Spleen (tissue), 11 donors: ENCODE results near the gene SPATA32. TPM values are rescaled to one million over a fixed set of nuclear protein-coding genes. Genes with fewer than 3 reads are reported as not detected.

ENCODE experiments used
- DNase-seq: peaks from one replicate; pipeline ENCODE4 v3.0.0-alpha.2; 2020
- H3K27ac ChIP-seq, 8 donors: fragments of 200-600 bp; sonication (generic) in 7 of 8; 1 replicate in 4 of 8; 2 replicates in 4 of 8; pipeline versions ENCODE4 v1.5.0 to v1.8.0; 2016 to 2021; ENCODE audit warnings: inconsistent platforms in 4 of 8, mild to moderate bottlenecking in 4 of 8, moderate library complexity in 1 of 8
- H3K27me3 ChIP-seq, 7 donors: fragments of 200-600 bp; sonication (generic) in 6 of 7; replicated peaks in 1 of 7; 1 replicate in 4 of 7; 2 replicates in 3 of 7; pipeline versions ENCODE4 v1.5.0 to v1.8.0; 2016 to 2021; ENCODE audit warnings: inconsistent platforms in 3 of 7, mild to moderate bottlenecking in 1 of 7
- H3K36me3 ChIP-seq, 6 donors: fragments of 200-600 bp; sonication (generic) in 5 of 6; 1 replicate in 4 of 6; 2 replicates in 2 of 6; pipeline versions ENCODE4 v1.5.0 to v1.8.0; 2016 to 2021; ENCODE audit warnings: inconsistent platforms in 2 of 6
- H3K4me1 ChIP-seq, 6 donors: fragments of 200-600 bp; sonication (generic) in 5 of 6; 1 replicate in 3 of 6; 2 replicates in 3 of 6; pipeline versions ENCODE4 v1.5.0 to v1.8.0; 2016 to 2021; ENCODE audit warnings: inconsistent platforms in 3 of 6
- H3K4me3 ChIP-seq, 8 donors: fragments of 200-600 bp; sonication (generic) in 7 of 8; 1 replicate in 4 of 8; 2 replicates in 4 of 8; pipeline versions ENCODE4 v1.5.0 to v1.8.0; 2016 to 2021; ENCODE audit warnings: inconsistent platforms in 4 of 8, mild to moderate bottlenecking in 4 of 8, moderate library complexity in 2 of 8
- H3K9me3 ChIP-seq, 8 donors: fragments of 200-600 bp; sonication (generic) in 7 of 8; 1 replicate in 4 of 8; 2 replicates in 4 of 8; pipeline versions ENCODE4 v1.5.0 to v1.8.0; 2016 to 2021; ENCODE audit warnings: inconsistent platforms in 4 of 8
- POLR2A ChIP-seq, 3 donors: fragments of 450-650 bp; IDR thresholded peaks; one replicate each; pipeline ENCODE4 v1.5.1; 2017; ENCODE audit warnings: antibody characterized with exemption in 3 of 3, mild to moderate bottlenecking in 1 of 3
- POLR2AphosphoS5 ChIP-seq, 3 donors: sonication (generic); formaldehyde crosslinking; IDR thresholded peaks; one replicate each; pipeline ENCODE4 v1.5.1; 2017; ENCODE audit warnings: antibody characterized with exemption in 3 of 3
- WGBS, 5 donors: extraction: QIAGEN DNeasy Blood & Tissue Kit in 3 of 5; methylation state at CpG; one replicate each; pipeline versions ENCODE4 v1.1.5 to v1.1.7; 2013 to 2018; 5-methylcytosine and 5-hydroxymethylcytosine counted together
- intact Hi-C: fragments of 100-400 bp; cut with DNase I; formaldehyde crosslinking; loops from one replicate; pipeline ENCODE4 v1.15.0; 2023; ENCODE audit warnings: low total_unique reads
- polyA plus RNA-seq, 3 donors: library from polyadenylated mRNA; stranded (reverse); fragments of 200-250 nt; gene quantifications; one replicate each; pipeline ENCODE4 v1.2.1, GENCODE V29; 2013
- total RNA-seq, 7 donors: library from RNA; depleted of rRNA in 3 of 7; stranded (reverse); fragments of >200 nt in 3 of 7; fragmentation: NEBNext Ultra II Directional in 4 of 7; extraction: Animal tissue kit (Norgen Biotek cat#: 25700) in 4 of 7; gene quantifications; one replicate each; pipeline versions ENCODE4 v1.1.0 to v1.2.1, GENCODE V29; 2016 to 2021
- TF ChIP-seq, protein P1 (sequence below), 11 experiments: fragments of 200-600 bp in 7 of 11; fragments of 450-650 bp in 4 of 11; sonication (generic) in 4 of 11; IDR thresholded peaks in 8 of 11; conservative IDR thresholded peaks in 3 of 11; 1 replicate in 7 of 11; 2 replicates in 4 of 11; pipeline versions ENCODE4 v1.4.0 to v1.8.0; 2016 to 2021; ENCODE audit warnings: antibody characterized with exemption in 11 of 11, inconsistent platforms in 4 of 11, mild to moderate bottlenecking in 1 of 11
- donor health status: healthy with polysubstance abuse.
- donor health status: DM: no; HTN: no; CAD: no; lungs with moderate emphysema.
- donor health status: DM: no; HTN: no; CAD: no.
- donor health status: Bipolar disorder and iron deficiency.
- donor health status: healthy.
- donor health status: DM: no; HTN: no; CAD: no.
- donor health status: DM: yes; HTN: yes; CAD: no.

SPATA32 gene
- total and polyA plus RNA-seq, 10 donors, result 0.08 to 0.17 (median 0.09) TPM; not detected in 7

DNA sequence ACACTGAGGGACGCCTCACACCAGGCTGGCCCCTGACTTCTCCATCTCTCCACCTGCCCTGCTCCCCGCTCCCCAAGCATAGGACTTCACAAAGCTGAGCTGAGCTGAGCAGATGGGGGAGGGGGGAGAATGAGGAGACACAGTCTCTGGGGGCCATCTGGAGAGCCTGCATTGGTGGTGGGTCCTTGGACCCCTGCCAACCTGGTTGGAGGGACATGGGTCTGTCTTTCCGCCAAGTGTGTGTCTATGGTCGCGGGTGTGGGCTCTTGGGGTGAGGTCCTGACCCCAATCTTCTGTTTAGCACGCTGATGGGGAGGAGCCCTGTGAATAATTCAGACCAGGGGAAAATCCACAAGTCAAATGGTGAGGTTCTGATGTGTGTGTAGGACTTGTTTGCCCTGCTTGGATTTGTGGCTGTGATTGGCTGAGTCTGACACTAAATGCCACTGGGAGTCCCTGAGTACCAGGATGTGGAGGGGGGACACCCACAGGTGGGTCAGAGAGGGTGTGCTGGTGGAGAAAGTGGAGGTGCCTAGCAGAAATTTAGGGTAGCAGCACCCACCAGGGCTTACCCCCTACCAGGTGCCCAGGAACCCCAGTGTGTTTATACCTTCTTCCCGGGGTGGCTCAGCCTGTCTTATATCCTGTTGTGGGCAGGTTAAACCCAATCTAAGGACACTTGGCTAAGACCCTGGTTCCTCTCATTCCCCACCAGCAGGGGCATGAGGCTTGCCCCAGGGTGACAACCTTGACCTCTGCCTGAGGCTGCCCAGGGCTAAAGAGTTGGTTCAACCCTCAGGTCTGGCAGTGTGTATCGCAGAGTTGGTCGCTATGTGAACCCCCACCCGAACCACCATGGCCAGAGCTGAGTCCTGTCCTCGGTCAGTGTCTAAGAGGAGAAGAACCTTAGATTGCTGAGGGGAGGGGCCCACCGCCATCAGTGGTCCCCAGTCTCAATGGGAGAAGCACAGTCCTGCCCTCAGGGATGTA lies 38.1 kb downstream of the SPATA32 start:
- no peak for TF ChIP-seq POLR2AphosphoS5 (IDR thresholded peaks at IDR 0.05)
- no peak for TF ChIP-seq POLR2A (IDR thresholded peaks at IDR 0.05)
- TF ChIP-seq, protein P1, sequence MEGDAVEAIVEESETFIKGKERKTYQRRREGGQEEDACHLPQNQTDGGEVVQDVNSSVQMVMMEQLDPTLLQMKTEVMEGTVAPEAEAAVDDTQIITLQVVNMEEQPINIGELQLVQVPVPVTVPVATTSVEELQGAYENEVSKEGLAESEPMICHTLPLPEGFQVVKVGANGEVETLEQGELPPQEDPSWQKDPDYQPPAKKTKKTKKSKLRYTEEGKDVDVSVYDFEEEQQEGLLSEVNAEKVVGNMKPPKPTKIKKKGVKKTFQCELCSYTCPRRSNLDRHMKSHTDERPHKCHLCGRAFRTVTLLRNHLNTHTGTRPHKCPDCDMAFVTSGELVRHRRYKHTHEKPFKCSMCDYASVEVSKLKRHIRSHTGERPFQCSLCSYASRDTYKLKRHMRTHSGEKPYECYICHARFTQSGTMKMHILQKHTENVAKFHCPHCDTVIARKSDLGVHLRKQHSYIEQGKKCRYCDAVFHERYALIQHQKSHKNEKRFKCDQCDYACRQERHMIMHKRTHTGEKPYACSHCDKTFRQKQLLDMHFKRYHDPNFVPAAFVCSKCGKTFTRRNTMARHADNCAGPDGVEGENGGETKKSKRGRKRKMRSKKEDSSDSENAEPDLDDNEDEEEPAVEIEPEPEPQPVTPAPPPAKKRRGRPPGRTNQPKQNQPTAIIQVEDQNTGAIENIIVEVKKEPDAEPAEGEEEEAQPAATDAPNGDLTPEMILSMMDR (IDR thresholded peaks at IDR 0.05 in 8 of 11, conservative IDR thresholded peaks at IDR 0.05 in 3 of 11), result no peak
- Histone ChIP-seq H3K9me3 (no peaks in the 10 kb centered on the region), H3K27me3 (peaks cover 0 to 17% (median 0%) of the 10 kb centered on the region in 7 donors), H3K27ac (peak overlapping the region; percentile 93 to 99 (median 96)), H3K4me1 (peaks cover 38 to 92% (median 83%) of the 10 kb centered on the region in 6 donors), H3K36me3 (peaks cover 0 to under 1% (median 0%) of the 10 kb centered on the region in 6 donors), H3K4me3 (peak overlapping the region; percentile 57 to 80 (median 68))
- 22 to 43% (median 38%) methylated on average over 12 of the region's 12 CpGs for WGBS, 5 donors
- intact Hi-C loops, result no loop called here
- DNase-seq, result peak; percentile 80

DNA sequence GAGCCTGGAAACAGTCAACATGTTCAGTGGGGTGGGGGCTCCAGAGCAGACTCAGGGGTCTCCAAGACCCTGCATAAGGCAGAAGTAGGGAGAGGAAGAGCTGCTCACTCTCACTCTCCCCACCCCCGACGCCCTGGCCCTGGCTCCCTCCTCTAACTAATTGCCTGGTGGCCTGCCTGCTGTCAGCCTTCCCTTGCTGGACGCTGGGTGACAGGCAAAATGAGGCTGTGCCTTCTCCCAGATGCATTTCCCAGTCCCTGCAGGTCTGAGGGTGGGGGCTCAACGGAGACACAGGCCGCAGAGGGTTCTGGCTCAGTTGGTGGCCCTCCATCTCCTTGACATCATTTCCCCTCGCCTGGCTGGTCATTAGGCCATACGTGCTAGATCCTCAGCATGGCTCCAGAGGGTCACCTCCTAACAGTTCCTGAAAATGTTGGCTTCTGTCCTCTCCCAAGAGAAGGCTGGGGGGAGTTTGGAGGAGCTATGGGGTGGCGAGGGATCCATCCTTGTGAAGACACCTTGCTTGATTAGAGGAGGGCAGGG lies 38.8 kb downstream of the SPATA32 start:
- Histone ChIP-seq H3K4me1 (peaks cover 34 to 88% (median 81%) of the 10 kb centered on the region in 6 donors), H3K9me3 (no peaks in the 10 kb centered on the region), H3K27me3 (peaks cover 0 to 17% (median 0%) of the 10 kb centered on the region in 7 donors), H3K4me3 (peak overlapping the region; percentile 57 to 80 (median 68)), H3K27ac (peak overlapping the region; percentile 93 to 99 (median 96)), H3K36me3 (peaks cover 0 to 8% (median 0%) of the 10 kb centered on the region in 6 donors)
- no peak for TF ChIP-seq POLR2AphosphoS5 (IDR thresholded peaks at IDR 0.05)
- no peak for TF ChIP-seq POLR2A (IDR thresholded peaks at IDR 0.05)
- TF ChIP-seq, protein P1 (IDR thresholded peaks at IDR 0.05 in 8 of 11, conservative IDR thresholded peaks at IDR 0.05 in 3 of 11), result no peak
- intact Hi-C loops, result no loop called here
- peak; percentile 87 for DNase-seq
- 15 to 30% (median 23%) methylated on average over 4 to 8 of the region's 8 CpGs for WGBS, 5 donors

- intact Hi-C loops, result no loop called here
- peak; percentile 86 for DNase-seq
- H3K4me1 ChIP-seq, result peaks cover 27 to 82% (median 74%) of the 10 kb centered on the region in 6 donors
These were observed 39.5 kb downstream of the SPATA32 start for GRCh38 chr17:45222289-45222995.

GRCh38 chr17:45222014-45222288 lies 39.9 kb downstream of the SPATA32 start:
- H3K9me3 ChIP-seq, result no peaks in the 10 kb centered on the region
- H3K27me3 ChIP-seq, result peaks cover 0 to 17% (median 0%) of the 10 kb centered on the region in 7 donors
- intact Hi-C loops, result no loop called here
- H3K4me3 ChIP-seq, result peak overlapping the region; percentile 57 to 80 (median 68)
- H3K36me3 ChIP-seq, result peaks cover 0 to 8% (median 0%) of the 10 kb centered on the region in 6 donors
- 0 to 1% (median 1%) methylated on average over 30 to 38 of the region's 38 CpGs; no CpG with 5 or more reads in 2 of the 5 donors for whole genome bisulfite sequencing, 5 donors
- peak; percentile 89 for DNase-seq
- peak overlapping the region; percentile 93 to 99 (median 96) for H3K27ac ChIP-seq
- H3K4me1 ChIP-seq, result peaks cover 26 to 77% (median 69%) of the 10 kb centered on the region in 6 donors
- no peak for TF ChIP-seq POLR2A (IDR thresholded peaks at IDR 0.05)
- TF ChIP-seq POLR2AphosphoS5 (IDR thresholded peaks at IDR 0.05), result no peak
- TF ChIP-seq, protein P1 (IDR thresholded peaks at IDR 0.05 in 8 of 11, conservative IDR thresholded peaks at IDR 0.05 in 3 of 11), result no peak

More at GRCh38 chr17:45222289-45222995, 39.5 kb downstream of the SPATA32 start:
- TF ChIP-seq POLR2AphosphoS5 (IDR thresholded peaks at IDR 0.05), result peak; percentile 8 to 45 (median 26)
- no peak for TF ChIP-seq POLR2A (IDR thresholded peaks at IDR 0.05)
- peak overlapping the region; percentile 93 to 99 (median 96) for H3K27ac ChIP-seq
- H3K27me3 ChIP-seq, result peaks cover 0 to 17% (median 0%) of the 10 kb centered on the region in 7 donors
- peak overlapping the region; percentile 57 to 80 (median 68) for H3K4me3 ChIP-seq
- WGBS, 5 donors, result 4 to 16% (median 9%) methylated on average over 19 to 33 of the region's 33 CpGs
- H3K36me3 ChIP-seq, result peaks cover 0 to 8% (median 0%) of the 10 kb centered on the region in 6 donors
- H3K9me3 ChIP-seq, result no peaks in the 10 kb centered on the region
